Subcutaneous adipose tissue (tissue), 4 donors: ENCODE results near the gene DQX1. TPM values are rescaled to one million over a fixed set of nuclear protein-coding genes. Genes with fewer than 3 reads are reported as not detected.

Experiments used
- CTCF ChIP-seq: fragments of 450-650 bp; IDR thresholded peaks from one replicate; pipeline ENCODE4 v1.5.1; 2016; ENCODE audit warnings: low read depth, mild to moderate bottlenecking, control low read depth, antibody characterized with exemption, moderate library complexity
- total RNA-seq, 4 donors: library from RNA; depleted of rRNA; stranded (reverse); fragments of >200 nt; gene quantifications; one replicate each; pipeline ENCODE4 v1.1.0, GENCODE V29; 2016

Gene DQX1
- total RNA-seq, 4 donors from 2014 or later: not detected

GRCh38 chr2:74511104-74511989 is 14.7 kb downstream of the DQX1 start:
- no peak for TF ChIP-seq CTCF

GRCh38 chr2:74510272-74510671 is 15.8 kb downstream of the DQX1 start:
- no peak for TF ChIP-seq CTCF

GRCh38 chr2:74507926-74508520 is 18.0 kb downstream of the DQX1 start:
- no peak for TF ChIP-seq CTCF

- no peak for TF ChIP-seq CTCF
These were observed 18.7 kb downstream of the DQX1 start, which contains the start of gene PCGF1 for GRCh38 chr2:74507145-74507925. TSS of gene PCGF1 (minus strand) at chr2:74507695. CDS start at chr2:74507668, 27 bp downstream.

GRCh38 chr2:74505448-74506246 is 20.4 kb downstream of the DQX1 start:
- no peak for TF ChIP-seq CTCF

GRCh38 chr2:74504591-74504990 is 21.4 kb downstream of the DQX1 start:
- no peak for TF ChIP-seq CTCF
